M059J (cell line): ENCODE data around the gene TMEM229A. TPM values are rescaled to one million over a fixed set of nuclear protein-coding genes. Genes with fewer than 3 reads are reported as not detected.

Experiments
- total RNA-seq: library from RNA; depleted of rRNA; stranded (reverse); fragments of >200 nt; shearing (Covaris generic); gene quantifications from 2 replicates; pipeline ENCODE4 v1.2.3, GENCODE V29; 2014; rRNA removed

Gene TMEM229A
- total RNA-seq, 1 experiment from 2014 or later: not detected

Other genes with a start within 250 kb of the TMEM229A start
- gene HYAL4, start 187.9 kb downstream of the TMEM229A start, total RNA-seq: not detected in 2 replicates
- gene SPAM1, start 107.8 kb downstream of the TMEM229A start, total RNA-seq: not detected in 2 replicates